ENCODE measurements around the gene PLCH1.

The PLCH1 gene

DNA sequence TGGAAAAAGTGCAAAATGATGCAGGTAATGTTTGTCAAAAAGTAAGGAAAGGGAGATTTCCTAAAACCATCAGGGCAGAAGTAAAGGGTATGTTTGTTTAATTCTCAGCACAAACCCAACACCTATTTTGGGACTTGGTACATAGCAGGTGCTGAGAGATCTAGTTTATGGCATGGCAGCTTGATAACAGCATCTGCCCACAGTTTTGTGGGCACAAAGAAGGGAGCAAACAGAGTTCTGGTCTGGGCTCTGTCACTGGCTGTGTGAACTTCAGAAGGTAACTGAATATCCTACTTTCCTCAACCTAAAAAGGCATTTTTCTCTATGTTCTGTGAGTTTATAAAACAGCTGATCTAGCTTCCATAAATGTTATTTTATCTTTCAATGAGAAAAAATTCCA lies 141.6 kb downstream of the PLCH1 start:
- DNase-seq = no peak

DNA sequence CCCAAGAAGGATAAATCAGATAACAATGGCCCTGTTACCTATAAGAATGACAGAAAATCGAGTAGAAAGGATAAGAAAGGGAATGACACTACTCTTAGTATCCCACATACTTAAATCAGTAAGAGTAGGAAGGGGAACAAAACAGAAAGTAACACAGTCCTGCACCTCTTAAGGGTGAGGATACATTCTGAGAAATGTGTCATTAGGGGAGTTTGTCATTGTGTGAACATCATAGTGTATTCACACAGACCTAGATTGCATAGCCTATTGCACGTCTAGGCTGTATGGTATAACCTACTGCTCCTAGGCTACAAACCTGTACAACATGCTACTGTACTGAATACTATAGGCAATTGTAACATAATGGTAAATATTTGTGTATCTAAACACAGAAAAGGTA lies 142.6 kb downstream of the PLCH1 start:
- DNase-seq = no peak

DNA sequence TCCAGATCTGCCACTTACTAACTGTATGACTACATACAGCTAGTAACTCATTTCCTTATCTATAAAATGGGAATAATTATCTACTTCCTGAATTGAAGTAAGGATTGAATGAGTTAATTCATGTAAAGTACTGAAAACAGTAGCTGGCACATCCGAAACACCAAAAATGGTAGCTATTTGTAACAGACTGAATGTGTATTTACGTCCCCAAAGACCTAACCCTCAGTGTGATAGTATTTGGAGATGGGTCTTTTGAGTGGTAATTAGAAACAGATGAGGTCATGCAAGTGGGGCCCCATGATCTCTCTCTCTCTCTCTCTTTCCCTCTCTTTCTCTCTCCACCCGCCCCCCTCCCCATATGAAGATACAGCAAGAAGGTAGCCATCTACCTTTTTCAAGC lies 146.2 kb downstream of the PLCH1 start:
- DNase-seq = no peak

DNA sequence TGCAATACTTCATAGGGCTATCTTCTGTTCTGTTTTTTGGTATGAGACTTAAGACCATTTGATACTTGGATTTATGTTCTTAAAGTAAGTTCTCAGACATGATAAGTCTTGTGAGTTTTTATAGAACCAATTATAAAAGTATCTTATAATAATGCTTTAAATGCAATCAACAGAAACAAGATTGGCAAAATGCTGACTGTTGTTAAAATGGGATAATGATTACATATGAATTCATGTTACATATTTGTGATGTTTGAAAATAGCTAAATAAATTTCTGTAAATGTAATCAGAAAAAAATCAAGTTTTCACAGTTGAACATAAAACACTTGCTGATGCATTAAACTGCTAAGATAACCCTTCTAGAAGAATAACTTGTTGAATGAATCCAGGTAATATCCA lies 148.3 kb downstream of the PLCH1 start:
- DNase-seq = no peak

DNA sequence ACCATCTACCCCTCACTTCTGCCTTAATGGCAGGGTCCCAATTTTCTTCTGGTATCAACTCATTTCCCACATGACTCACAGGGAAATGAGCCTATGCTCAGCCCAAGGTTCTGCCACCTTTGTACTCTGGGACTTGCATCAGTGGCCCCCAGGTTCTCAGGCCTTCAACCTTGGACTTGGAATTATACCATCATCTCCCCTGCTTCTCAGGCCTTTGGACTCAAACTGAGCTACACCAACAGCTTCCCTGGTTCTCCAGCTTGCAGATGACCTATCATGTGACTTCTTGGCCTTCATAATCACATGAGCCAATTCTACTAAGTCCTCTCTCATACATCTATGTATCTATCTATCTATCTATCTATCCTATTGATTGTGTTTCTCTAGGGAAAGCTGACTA lies 149.5 kb downstream of the PLCH1 start:
- no peak for DNase-seq

DNA sequence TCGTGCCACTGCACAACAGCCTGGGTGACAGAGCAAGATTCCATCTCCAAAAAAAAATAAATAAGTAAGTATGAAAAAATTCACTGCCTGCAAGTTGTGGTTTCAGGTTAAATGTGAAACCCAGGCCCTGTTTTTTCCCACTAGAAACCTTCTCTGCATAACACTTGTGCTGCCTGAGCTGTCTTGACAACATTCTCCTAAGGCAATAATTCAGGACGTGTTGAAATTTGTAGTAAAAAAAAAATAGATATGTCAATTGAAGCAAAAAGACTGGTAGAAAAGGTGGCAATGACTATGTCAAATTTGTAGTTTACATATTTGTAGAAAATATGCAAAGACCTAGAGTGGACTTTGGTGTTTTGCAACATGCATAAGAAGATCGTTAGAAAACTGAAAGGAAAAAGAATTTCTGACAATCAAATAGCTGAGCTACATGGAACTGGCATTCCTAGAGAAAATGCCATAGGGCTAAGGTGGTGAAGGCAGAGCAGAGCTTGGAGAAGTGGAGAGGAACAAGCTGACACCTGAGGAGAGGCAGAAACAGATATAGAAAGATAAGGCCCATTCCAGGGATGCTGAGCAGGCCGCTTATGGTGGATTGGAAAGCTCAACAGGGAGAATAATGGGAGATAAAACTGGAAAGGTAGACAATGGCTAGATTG lies 150.2 kb downstream of the PLCH1 start:
- DNase-seq = no peak

DNA sequence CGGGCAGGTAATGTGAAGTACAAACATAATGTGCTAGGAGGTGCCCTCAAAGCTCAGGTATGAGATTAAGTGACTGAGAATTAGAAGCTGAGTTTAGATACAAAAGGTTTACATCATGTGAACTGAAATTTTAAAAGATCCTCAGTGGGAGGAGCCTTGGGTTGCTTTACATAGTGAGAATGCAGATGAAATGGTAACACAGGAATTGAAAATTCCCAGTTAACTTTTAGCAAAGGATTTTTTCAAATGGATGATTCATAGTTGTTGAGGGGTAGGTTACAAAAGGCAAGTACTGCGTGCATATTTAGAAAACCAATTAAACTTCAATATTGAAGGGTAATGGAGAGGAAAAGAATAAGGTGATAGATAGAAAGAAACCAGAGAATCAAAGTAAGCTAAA lies 157.3 kb downstream of the PLCH1 start:
- DNase-seq = no peak

DNA sequence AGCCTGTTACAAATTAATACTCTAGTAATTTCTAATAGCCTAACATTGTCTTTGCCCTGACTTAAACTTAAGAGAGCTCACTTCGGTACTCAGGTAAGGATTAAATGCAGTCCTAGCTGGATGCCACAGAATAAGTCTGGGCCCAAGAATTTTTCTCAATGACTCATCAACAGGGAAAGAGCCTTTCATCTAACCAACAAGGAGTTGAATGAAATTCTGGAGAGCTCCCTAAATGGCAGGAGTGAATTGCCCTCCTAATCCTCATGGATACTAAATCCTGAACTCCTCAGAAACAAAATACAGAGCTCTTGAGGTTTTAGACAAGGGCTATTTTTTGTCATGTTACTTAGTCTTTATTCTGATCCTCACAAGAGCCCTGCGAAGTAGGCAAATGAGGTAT lies 159.5 kb downstream of the PLCH1 start:
- no peak for DNase-seq

DNA sequence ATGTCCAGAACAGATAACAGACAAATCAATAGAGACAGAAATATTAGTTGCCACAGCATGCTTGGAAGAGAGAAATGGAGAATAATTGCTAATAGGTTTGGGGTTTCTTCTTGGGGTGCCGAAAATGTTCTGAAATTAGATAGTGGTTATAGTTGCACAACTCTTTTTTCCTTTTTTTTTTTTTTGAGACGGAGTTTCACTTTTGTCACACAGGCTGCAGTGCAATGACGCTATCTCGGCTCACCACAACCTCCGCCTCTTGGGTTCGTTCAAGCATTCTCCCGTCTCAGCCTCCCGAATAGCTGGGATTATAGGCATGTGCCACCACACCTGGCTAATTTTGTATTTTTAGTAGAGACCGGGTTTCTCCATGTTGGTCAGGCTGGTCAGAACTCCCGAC lies 163.3 kb downstream of the PLCH1 start:
- no peak for DNase-seq

DNA sequence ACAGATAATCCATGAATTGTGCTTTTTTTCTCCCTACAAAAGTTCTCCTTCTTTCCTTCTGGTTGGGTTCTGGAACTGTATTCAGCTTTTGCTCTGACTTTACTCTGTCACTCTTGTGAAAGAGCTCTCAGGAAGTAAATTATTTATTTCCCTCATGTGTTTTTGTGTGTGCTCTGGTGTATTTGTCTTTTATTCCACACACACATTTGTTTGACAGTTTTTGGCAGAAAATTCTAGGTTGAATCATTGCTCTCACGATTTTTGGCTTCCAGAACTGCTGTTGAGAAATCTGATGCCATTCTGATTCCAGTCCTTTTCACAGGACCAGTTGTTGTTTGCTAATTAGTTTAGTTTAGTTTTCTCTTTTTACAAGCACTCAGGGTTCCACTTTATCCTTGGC lies 172.8 kb downstream of the PLCH1 start:
- no peak for DNase-seq

DNA sequence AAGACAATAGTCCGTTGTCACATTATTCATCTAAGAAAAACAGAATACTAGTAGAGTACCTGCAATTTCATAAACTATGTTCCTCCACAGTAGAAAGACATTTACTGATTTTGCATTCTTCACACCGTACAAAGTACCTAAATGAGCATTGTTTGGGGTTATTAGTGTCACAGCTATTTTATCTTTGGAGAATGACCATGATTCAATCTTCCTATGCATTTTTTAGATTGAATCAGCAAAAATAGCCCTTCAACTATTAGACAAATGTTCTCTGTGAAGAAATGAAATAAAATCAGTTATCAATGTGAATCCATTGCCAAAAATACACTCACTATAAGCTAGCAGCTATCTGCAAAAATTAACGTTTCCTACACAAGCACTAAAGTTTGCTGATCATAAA lies 176.6 kb downstream of the PLCH1 start:
- no peak for DNase-seq

DNA sequence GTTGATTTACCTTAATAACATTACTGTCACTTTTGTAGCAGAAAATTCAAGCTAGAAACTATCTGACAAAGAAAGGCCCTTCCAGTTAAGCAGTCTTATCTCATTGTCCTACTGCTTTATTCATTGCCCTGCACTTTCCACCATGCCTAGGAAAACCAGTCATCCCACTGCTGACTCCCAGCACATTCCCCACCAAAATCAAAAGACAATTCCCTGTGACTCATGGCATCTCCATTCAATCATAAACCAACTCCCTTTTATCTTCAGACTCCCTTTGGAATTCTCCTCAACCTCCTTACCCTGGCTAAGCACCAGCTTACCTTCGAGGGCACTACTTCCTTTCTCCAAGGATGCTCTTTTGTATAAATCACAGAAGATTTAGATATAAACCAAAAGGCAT lies 184.3 kb downstream of the PLCH1 start:
- no peak for DNase-seq

DNA sequence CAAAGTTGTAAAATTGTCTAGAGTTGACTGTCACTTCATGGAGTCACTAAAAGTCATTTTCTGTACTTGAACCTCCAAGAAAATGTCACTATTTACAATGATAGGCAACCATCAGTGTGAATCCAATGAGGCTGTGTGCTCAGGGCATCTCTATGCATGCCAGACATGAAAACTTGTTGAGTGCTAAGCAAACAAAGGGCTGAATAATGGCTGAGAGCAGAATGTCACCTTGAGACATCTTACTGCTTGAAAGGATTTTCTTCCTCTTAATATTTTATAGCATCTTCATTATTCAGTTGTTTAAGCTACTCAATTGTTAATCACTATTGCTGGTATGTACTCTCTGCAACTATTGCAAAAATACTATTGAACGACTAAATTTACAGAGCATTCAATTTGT lies 184.7 kb downstream of the PLCH1 start:
- no peak for DNase-seq

DNA sequence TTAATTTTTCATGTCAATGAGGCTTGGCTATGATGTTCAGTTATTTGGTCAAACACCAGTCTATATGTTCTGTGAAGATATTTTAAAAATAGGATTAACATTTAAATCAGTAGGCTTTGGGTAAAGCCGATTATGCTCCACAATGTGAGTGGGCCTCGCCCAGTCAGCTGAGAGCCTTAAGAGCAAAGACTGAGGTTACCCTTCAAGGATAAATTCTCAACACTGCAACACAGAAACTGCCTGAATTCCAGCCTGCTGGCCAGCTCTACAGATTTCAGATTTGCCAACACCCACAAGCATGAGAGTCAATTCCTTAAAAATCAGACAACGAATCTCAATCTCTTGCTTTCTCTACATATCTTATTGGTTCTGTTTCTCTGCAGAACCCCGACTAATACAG lies 188.3 kb downstream of the PLCH1 start:
- peak; percentile 12 for DNase-seq

DNA sequence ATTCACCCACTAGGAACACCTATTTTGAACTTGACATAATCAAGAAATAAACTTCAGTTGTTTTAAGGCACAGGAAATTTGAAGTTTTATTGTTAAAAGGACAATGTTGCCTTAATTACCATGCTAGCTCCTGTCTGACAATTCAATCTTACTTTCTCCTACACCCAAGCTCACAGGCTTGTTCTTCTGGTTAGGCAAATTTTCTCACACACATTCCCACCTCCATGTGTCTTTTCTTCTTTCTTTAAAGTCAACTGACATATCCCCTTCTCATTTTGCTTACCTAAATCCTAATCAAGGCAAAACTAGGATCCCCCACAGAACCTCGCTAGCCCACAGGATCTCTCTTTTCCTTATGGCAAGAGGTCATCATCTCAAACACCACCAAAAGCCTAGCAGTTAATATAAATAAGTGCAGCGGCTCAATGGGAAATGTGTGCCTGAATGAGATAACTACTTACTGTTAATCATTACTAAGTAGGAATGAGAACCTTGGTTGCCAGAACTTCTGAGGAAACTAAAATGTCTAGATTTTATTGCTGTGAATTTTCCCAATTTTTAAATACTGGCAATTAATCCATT lies 189.3 kb downstream of the PLCH1 start:
- no peak for DNase-seq

DNA sequence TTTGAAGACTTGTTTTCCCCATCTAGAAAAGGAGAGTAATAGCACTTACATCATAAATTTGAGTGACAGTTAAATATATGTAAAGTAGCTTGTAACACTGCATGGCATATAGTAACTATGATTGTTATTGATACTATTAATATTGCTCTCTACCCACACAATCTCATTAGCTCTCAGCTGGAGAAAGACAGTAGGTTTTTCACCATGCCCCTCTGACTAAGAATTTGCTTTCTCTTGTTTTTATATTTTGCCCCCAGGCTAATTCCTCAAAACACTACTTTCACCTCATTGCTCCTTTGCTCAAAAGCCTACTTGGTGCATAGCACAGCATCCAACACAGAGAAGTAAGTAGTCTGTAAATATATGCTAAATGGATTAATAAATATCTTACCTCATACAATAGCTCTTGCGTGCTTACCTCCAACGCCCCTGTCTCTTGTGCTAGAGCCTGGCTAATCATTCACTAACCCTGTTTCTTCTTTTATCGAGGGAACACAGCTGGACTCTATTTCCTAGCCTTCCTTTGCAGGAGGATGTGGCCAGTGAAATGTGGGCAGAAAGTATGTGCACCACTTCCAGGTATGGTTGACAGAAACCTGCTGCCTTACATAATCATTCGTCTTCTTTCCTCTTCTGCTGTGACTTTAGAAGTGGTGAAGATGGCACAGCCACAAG lies 190.0 kb downstream of the PLCH1 start:
- DNase-seq = no peak

DNA sequence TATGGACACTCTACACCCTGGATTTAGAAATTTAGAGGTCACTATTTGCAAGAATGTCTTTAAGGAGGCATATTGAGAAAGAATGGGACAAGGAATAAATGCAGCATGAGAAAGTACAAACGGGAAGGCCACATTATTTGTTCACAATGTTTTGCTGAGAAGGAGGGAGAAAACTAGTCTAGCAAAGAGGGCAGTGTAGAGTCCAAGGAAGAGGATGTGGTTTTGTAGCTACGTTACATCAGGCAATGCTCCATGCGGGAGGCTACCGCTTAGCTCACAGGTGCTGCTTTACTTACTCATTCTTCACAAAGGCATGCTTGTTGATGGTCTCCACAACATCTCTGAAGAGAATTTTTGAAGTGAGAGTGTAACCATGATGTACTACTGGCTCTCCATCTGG lies 191.1 kb downstream of the PLCH1 start:
- DNase-seq = no peak

DNA sequence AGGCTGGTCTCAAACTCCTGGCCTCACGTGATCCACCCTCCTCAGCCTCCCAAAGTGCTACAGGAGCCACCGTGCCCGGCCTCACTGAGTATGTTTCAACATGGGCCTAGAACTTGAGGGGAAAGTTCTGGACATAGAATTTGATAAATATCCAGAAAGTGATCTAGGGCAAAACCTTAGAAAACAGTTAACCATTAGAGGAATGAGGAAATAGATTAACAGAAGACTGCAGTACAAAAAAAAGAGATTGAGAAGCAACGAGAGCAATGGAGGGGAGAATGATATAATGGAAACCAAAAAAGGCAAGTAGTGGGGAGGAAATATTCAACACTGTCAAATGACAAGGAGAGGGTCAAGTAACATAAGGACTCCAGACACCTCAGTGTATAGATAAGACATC lies 191.5 kb downstream of the PLCH1 start:
- no peak for DNase-seq

DNA sequence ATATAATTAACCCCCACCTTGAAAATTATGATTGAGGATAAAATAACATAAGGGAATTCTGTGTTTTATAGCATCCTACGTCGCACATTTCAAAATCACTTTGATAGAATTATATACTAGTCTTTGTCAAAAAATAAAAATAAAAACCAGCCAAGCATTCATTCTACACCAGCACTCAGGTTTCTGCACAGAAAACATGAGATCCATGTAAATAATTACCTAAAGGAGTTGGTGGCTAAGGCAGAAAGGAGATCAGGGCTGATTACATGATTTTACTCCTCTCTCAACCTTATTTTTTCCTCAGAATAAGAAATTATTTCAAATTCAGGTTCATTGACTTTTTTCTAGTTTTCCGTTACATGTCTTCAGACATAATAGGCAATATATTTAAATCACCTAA lies 194.5 kb downstream of the PLCH1 start:
- no peak for DNase-seq

DNA sequence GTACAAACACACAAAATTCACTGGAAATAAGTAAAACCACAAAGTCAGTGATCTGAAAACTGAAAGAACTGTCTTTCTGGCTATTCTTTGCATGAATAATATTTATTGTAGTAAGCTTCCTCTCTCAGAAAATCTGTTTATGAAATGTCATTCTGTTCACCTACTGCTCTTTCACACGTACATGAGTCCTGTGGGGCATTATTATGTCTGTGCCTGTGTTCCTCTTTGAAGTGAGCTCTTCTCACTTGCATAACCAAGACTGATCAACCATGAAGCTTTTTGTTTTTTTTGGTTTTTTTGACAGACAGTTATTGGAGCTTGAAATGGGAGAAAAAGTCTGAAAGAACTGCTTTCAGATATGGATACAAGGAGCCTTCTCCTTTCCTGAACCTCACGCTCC lies 195.8 kb downstream of the PLCH1 start:
- DNase-seq = no peak

DNA sequence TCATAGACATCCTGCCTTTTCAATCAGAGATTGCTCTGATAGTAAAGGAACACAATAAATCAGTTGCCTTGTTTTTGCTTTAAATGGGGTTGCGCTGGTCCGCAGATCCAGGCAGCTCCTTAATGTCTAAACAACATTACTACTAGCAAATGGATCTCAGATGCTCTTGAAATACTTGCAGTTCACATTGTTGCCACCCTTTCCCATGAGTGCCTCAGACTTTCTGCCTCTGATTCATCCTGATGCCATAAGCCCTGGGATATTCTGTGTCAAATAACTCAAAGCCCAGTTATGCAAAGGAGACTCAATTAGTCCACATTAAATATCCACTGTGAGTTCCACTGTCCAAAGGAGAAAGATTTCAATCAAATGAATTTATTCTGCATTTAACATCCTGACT lies 196.7 kb downstream of the PLCH1 start:
- no peak for DNase-seq

DNA sequence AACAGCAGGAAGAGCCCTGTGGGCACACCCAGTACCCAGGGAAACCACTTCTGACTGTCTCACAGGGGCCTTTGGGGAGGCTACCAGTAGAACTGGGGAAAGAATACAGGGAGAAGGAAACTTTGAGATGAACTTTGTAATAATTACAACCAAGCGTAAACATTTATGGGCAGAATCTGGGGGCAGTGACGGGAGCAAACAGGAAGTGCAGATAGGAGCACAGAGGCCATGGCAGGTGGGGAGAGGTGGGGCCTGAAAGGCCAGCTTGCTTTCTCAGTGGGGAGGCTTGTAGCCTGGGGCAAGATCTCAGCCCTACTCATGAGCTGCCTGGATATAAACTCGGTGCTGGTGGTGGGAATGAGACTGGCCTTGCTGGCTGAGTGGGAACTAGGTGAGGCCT lies 209.8 kb downstream of the PLCH1 start:
- no peak for DNase-seq

DNA sequence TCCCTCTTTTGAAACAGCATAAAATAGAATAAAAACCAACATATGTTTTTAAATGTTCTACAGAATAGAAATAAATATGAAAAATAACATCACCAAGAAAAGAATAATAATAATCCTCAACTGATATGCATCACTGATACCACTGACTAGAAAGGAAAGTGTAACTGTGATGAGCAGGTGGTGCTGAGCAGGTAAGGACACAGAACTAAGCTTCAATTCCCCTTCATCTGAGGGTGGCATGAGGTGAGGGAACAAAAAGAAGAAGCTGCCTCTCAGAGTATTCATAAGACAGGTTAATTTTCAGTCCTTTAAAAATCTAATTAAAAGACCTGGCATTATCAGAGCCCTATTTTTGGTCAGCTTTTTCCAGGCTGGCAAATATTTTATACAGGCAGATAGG lies 216.3 kb downstream of the PLCH1 start:
- DNase-seq = no peak

DNA sequence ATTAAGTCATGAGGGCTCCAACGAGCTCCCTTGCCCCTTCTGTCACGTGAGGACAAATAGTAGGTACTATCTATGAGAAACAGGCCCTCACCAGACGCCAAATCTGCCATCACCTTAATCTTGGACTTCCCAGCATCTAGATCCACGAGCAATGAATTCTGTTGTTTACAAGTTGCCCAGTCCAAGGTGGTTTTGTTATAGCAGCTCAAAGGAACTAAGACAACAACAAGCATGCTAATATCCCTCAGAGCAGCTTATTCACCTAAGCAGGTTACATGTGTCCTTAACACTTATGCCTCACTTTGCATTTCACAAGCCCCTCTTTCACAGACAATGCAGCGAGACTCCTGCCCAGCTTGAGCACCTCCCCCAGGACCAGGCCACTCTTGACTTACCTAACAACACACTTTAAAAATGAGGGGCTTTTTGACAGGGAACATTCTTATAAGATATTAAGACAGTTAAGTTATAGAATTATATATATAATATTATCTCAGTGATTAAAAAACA lies 219.5 kb downstream of the PLCH1 start:
- no peak for DNase-seq

DNA sequence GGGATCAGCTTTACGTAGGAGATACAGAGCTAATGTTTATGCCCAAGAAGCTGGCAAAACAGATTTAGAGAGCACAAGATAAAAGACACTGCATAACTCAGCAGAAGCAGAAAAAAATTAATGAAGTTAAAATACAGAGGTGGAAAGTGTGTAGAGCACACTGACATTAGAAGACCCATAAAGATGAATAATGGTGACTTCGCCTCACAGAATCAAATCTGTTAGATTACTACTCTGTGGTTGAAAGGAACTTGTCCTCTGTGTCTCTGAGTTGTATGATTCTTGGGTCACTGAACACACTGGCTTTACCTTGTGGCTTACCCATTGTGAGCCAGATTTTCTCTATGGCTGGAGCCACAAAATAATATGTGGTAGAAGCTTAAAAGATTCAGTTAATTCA lies 224.4 kb downstream of the PLCH1 start:
- DNase-seq = no peak

Data from NCI-H524 treated with DMSO at 0.1 percent for 48 hours (cell line).